GM06990 (cell line): Measurements from ENCODE around the gene ARID4A.

Experiments
- DNase-seq: peaks from one replicate; pipeline ENCODE4 v3.0.0-alpha.2; 2011; ENCODE audit not compliant: insufficient read length; ENCODE audit errors: extremely low read depth
- H3K27me3 ChIP-seq: replicated peaks from 2 replicates; pipeline ENCODE4 v1.6.0; 2011; ENCODE audit warnings: low read length; ENCODE audit not compliant: control insufficient read depth, insufficient read depth
- H3K36me3 ChIP-seq: 2 replicates; pipeline ENCODE4 v1.5.1; 2011; ENCODE audit warnings: low read length; ENCODE audit not compliant: control insufficient read depth, insufficient read depth
- H3K4me3 ChIP-seq: replicated peaks from 2 replicates; pipeline ENCODE4 v1.5.1; 2011; ENCODE audit warnings: low read depth, mild to moderate bottlenecking, control low read depth, low read length
- CTCF ChIP-seq: IDR thresholded peaks from 2 replicates; pipeline ENCODE4 v1.5.1; 2011; ENCODE audit warnings: low read length, control low read depth, mild to moderate bottlenecking, inconsistent platforms; ENCODE audit not compliant: insufficient read depth, poor library complexity, severe bottlenecking

Gene ARID4A

GRCh38 chr14:58367296-58367695 lies 68.9 kb downstream of the ARID4A start:
- TF ChIP-seq CTCF = no peak
- DNase-seq = no peak
- Histone ChIP-seq H3K27me3 (no peaks in the 10 kb centered on the region), H3K36me3 (peaks cover 6% of the 10 kb centered on the region), H3K4me3 (no peak overlapping the region)

DNA sequence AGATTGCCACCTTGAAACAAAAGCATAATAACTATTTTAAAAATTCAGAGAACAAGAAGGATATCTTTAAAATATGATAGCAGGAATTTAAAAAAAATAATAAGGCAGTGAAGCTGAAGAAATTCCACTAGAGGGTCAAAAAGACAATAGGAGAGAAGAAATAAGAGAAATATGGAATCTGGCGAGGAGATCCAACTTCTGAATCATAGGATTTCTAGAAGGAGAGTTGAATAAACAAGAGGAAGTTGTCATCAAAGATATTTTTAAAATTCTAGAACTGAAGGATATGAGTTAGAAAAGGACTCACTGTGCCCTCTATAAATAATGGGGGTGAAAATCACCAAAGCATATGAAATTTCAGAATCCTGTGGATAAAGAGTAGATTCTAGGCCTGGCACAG lies 70.6 kb downstream of the ARID4A start:
- no peak for DNase-seq
- no peaks in the 10 kb centered on the region for H3K27me3 ChIP-seq
- no peak for TF ChIP-seq CTCF
- H3K4me3 ChIP-seq = no peak overlapping the region
- peaks cover 4% of the 10 kb centered on the region for H3K36me3 ChIP-seq

- TF ChIP-seq CTCF = no peak
- DNase-seq = no peak
- Histone ChIP-seq H3K27me3 (no peaks in the 10 kb centered on the region), H3K36me3 (peaks cover 3% of the 10 kb centered on the region), H3K4me3 (no peak overlapping the region)
Observed at GRCh38 chr14:58376791-58377190, 78.4 kb downstream of the ARID4A start.

- no peak for DNase-seq
- H3K4me3 ChIP-seq = no peak overlapping the region
- no peaks in the 10 kb centered on the region for H3K27me3 ChIP-seq
- H3K36me3 ChIP-seq = no peaks in the 10 kb centered on the region; the same call in 1 of the 2 replicates
- TF ChIP-seq CTCF = no peak
Observed at GRCh38 chr14:58390830-58391229, 92.5 kb downstream of the ARID4A start.

- peak overlapping the region; percentile 58 for H3K4me3 ChIP-seq
- DNase-seq = no peak
- H3K27me3 ChIP-seq = no peaks in the 10 kb centered on the region
- H3K36me3 ChIP-seq = no peaks in the 10 kb centered on the region
- no peak for TF ChIP-seq CTCF
Observed at GRCh38 chr14:58395562-58395811, 97.1 kb downstream of the ARID4A start.

DNA sequence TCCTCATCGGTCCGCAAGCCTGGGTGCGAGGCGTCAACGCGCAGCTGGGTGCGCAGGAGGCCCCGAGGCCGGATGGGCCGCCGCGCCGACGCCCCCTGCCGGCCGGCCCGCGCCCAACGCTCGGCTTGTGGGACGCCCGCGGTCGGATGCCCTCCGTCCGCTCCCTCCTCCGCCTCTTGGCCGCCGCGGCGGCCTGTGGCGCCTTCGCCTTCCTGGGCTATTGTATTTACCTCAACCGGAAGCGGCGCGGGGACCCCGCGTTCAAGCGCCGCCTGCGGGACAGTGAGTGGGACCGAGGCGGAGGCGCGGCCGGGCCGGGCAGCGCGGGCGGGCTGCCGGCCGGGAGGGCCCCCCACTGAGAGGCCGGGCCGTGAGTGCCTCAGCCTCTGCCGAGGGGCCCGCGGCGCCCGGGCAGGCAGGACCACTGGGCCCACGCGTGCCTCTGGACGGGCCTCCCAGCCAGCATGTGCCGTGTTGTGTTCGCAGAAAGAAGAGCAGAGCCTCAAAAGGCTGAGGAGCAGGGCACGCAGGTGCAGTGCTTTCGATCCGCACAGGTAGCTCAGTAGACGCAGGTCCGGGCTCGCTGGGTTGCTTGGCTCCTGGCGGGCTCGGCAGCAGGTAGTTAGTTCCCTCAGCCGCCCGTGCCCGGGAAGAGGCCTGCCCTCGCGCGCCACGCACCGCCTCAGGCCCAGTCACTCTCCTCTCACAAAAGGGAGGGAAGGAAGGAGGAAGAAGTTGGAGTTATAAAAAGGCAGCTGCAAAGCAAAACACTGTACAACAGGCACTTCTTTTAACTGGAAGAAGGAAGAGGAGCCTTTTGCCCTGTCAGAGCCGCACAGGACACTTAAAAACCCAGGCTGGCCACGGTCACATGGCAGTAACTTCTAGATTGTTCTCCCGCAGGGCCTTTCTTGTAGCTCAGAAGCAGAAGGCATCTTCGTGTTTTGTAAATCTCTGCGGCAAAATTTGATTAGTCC lies 97.7 kb downstream of the ARID4A start, which contains the start of gene TOMM20L:
Gene TOMM20L, plus strand, starts transcription at position 119 of the 977 bp plus-strand sequence. Its CDS starts 28 bp downstream, at position 147.
- no peaks in the 10 kb centered on the region for H3K27me3 ChIP-seq
- TF ChIP-seq CTCF = peak; percentile 27
- peak; percentile 86 for DNase-seq
- peak within 1 kb of the TSS; percentile 58 for H3K4me3 ChIP-seq
- H3K36me3 ChIP-seq = no peaks in the 10 kb centered on the region
